ENCODE data around the gene FAM174A. TPM values are rescaled to one million over a fixed set of nuclear protein-coding genes. Genes with fewer than 3 reads are reported as not detected.

FAM174A gene
- total RNA-seq, 2 experiments from 2014 or later = 5.4 to 6.2 TPM

DNA sequence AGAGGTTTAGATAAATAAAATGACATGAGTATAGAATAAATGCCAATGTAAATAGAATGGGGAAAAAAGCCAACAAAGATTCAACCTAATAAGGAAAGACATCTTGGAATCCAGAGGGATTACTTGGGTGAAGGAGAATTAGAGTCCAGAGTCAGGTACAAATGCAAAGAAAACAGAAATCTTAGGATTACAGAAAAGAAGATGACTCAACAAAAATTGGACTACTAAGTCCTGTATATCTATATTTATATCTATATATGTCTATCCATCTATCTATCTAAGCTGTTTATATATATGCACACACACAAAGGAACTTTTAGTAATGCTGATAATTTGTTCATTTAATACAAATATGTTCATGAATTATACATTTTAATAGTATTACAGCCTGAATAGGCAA, 27.6 kb downstream of the FAM174A start:
- ATAC-seq (ENCODE audit: poor library complexity) (no peak), DNase-seq (no peak)
- Histone ChIP-seq H3K36me3 (ENCODE audit: insufficient read depth, low read length) (peaks cover 14% of the 10 kb centered on the region), H3K4me3 (ENCODE audit: low read length) (no peak overlapping the region), H3K9me3 (ENCODE audit: control insufficient read depth in 1 of 2, insufficient read depth in 1 of 2, low read length in 2 of 2) (no peaks in the 10 kb centered on the region), H3K27me3 (ENCODE audit: control insufficient read depth in 1 of 2, insufficient read depth in 2 of 2, low read length in 2 of 2) (no peaks in the 10 kb centered on the region), H3K4me1 (ENCODE audit: insufficient read depth, low read length) (no peaks in the 10 kb centered on the region), H3K27ac (ENCODE audit: low read depth in 1 of 2, low read length in 2 of 2) (no peak overlapping the region)
- Mint-ChIP-seq H3K9me3 (no peaks in the 10 kb centered on the region), H3K27ac (no peak overlapping the region), H3K27me3 (no peaks in the 10 kb centered on the region), H3K36me3 (ENCODE audit: low read depth) (peaks cover 63% of the 10 kb centered on the region), H3K4me1 (ENCODE audit: low read depth) (peaks cover 17% of the 10 kb centered on the region), H3K4me3 (no peak overlapping the region)
- TF ChIP-seq, protein P1, sequence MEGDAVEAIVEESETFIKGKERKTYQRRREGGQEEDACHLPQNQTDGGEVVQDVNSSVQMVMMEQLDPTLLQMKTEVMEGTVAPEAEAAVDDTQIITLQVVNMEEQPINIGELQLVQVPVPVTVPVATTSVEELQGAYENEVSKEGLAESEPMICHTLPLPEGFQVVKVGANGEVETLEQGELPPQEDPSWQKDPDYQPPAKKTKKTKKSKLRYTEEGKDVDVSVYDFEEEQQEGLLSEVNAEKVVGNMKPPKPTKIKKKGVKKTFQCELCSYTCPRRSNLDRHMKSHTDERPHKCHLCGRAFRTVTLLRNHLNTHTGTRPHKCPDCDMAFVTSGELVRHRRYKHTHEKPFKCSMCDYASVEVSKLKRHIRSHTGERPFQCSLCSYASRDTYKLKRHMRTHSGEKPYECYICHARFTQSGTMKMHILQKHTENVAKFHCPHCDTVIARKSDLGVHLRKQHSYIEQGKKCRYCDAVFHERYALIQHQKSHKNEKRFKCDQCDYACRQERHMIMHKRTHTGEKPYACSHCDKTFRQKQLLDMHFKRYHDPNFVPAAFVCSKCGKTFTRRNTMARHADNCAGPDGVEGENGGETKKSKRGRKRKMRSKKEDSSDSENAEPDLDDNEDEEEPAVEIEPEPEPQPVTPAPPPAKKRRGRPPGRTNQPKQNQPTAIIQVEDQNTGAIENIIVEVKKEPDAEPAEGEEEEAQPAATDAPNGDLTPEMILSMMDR (IDR thresholded peaks at IDR 0.05) = no peak
- intact Hi-C loops (cut with DNase I, micrococcal nuclease) = no loop called here
- CTCF ChIA-PET = interaction anchor here (1.3 kb wide), 1 partner anchor 13 kb away, joined by 3 read pairs; no protein-coding TSS in a partner anchor
- POLR2A ChIA-PET = no interaction called here

DNA sequence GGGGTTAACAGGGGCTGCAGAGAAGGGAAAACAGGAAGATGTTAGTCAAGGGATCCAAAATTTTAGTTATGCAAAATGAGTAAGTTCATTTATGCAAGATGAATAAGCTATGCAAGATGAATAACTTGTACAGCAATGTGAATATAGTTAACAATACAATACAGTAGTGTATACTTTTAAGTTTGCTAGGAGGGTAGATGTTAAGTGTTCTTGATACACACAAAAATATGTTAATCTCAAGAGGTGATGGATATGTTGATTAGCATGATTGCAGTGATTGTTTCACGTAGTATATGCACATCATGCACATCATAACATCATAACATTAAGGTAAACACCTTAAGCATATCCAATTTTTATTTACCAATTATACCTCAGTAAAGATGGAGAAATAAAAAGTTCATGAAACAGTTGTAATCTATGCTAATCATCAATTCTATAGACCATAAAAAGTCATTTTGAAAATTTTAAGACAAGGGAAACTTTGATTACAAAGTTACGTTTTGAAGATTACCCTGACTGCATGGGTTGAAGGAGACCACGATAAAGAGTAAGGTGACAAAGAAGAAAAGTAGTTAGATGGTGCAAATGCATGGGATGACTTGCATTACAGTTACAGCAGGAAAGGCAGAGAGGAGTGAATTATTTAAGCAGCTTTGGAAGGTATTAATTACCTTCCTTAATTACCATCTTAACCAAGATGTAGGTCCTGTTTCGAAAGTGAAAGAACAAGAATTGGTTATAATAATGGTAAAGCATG, 31.4 kb downstream of the FAM174A start:
- no peaks in the 10 kb centered on the region for H3K9me3 Mint-ChIP-seq
- Histone ChIP-seq H3K4me1 (ENCODE audit: insufficient read depth, low read length) (no peaks in the 10 kb centered on the region), H3K27ac (ENCODE audit: low read depth in 1 of 2, low read length in 2 of 2) (no peak overlapping the region), H3K27me3 (ENCODE audit: control insufficient read depth in 1 of 2, insufficient read depth in 2 of 2, low read length in 2 of 2) (no peaks in the 10 kb centered on the region), H3K4me3 (ENCODE audit: low read length) (peak overlapping the region; percentile 35), H3K36me3 (ENCODE audit: insufficient read depth, low read length) (peaks cover 14% of the 10 kb centered on the region), H3K9me3 (ENCODE audit: control insufficient read depth in 1 of 2, insufficient read depth in 1 of 2, low read length in 2 of 2) (no peaks in the 10 kb centered on the region)
- ATAC-seq (ENCODE audit: poor library complexity) (no peak), DNase-seq (peak in 1 of 14 experiments; percentile 15)
- ChIA-PET CTCF (no interaction called here), POLR2A (no interaction called here)
- H3K27ac Mint-ChIP-seq = no peak overlapping the region
- H3K4me1 Mint-ChIP-seq (ENCODE audit: low read depth) = peaks cover 25% of the 10 kb centered on the region
- TF ChIP-seq, protein P1 (IDR thresholded peaks at IDR 0.05) = no peak
- no peaks in the 10 kb centered on the region for H3K27me3 Mint-ChIP-seq
- H3K4me3 Mint-ChIP-seq = peak overlapping the region; percentile 45
- intact Hi-C loops (cut with DNase I, micrococcal nuclease) = no loop called here
- peaks cover 58% of the 10 kb centered on the region for H3K36me3 Mint-ChIP-seq (ENCODE audit: low read depth)

DNA sequence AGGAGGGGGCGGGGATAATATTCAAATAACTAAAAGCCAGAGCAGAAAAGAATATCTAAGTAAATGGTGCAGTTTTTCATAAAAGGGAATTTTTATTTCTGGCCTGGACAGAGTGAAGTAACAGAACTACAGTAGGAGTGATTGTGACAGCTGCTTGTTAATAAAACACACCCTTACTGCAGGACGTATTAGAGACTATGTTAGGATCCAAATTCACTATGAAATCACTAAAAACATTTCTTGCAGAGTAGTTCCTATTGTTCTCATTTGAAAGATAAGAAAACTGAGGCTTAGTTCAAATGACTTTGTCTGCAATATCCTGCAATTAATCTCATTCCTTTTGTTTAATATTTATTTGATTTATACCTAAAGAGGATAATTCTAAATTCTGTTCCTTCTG, 39.5 kb downstream of the FAM174A start:
- CTCF ChIA-PET = no interaction called here
- H3K36me3 Mint-ChIP-seq (ENCODE audit: low read depth) = peaks cover 10% of the 10 kb centered on the region
- no peaks in the 10 kb centered on the region for H3K27me3 Mint-ChIP-seq
- no peak overlapping the region for H3K4me3 ChIP-seq (ENCODE audit: low read length)
- DNase-seq = no peak
- intact Hi-C loops (cut with DNase I, micrococcal nuclease) = no loop called here
- POLR2A ChIA-PET = no interaction called here
- H3K9me3 ChIP-seq (ENCODE audit: control insufficient read depth in 1 of 2, insufficient read depth in 1 of 2, low read length in 2 of 2) = no peaks in the 10 kb centered on the region
- H3K4me1 Mint-ChIP-seq (ENCODE audit: low read depth) = no peaks in the 10 kb centered on the region
- H3K27ac ChIP-seq (ENCODE audit: low read depth in 1 of 2, low read length in 2 of 2) = no peak overlapping the region
- H3K27me3 ChIP-seq (ENCODE audit: control insufficient read depth in 1 of 2, insufficient read depth in 2 of 2, low read length in 2 of 2) = no peaks in the 10 kb centered on the region
- no peak for ATAC-seq (ENCODE audit: poor library complexity)
- H3K4me1 ChIP-seq (ENCODE audit: insufficient read depth, low read length) = no peaks in the 10 kb centered on the region
- no peak overlapping the region for H3K4me3 Mint-ChIP-seq
- TF ChIP-seq, protein P1 (IDR thresholded peaks at IDR 0.05) = no peak
- H3K36me3 ChIP-seq (ENCODE audit: insufficient read depth, low read length) = no peaks in the 10 kb centered on the region
- no peaks in the 10 kb centered on the region for H3K9me3 Mint-ChIP-seq
- H3K27ac Mint-ChIP-seq = no peak overlapping the region
